Measurements from ENCODE around the gene IL16.
"Not testable (repeated sequence)": the region's sequence is repeated elsewhere in the genome, so short reads cannot be mapped to it uniquely, and the experiment has no call there.

The IL16 gene

GRCh38 chr15:81321667-81322066 is 125.0 kb downstream of the IL16 start:
- DNase-seq = no peak
- in situ Hi-C loops (cut with MboI; ENCODE audit: low pct_unique_long_range_greater_than_20kb, low sequenced_read_pairs) = no loop called here

GRCh38 chr15:81322676-81323253 is 126.1 kb downstream of the IL16 start:
- no peak for DNase-seq
- in situ Hi-C loops (cut with MboI; ENCODE audit: low pct_unique_long_range_greater_than_20kb, low sequenced_read_pairs) = no loop called here

GRCh38 chr15:81323559-81323943 is 126.9 kb downstream of the IL16 start:
- in situ Hi-C loops (cut with MboI; ENCODE audit: low pct_unique_long_range_greater_than_20kb, low sequenced_read_pairs) = no loop called here
- DNase-seq = no peak

GRCh38 chr15:81323944-81324881 is 127.5 kb downstream of the IL16 start, which contains the start of gene STARD5:
TSS of gene STARD5 (minus strand) at chr15:81324141. CDS start at chr15:81324099, 42 bp downstream.
- in situ Hi-C loops (cut with MboI; ENCODE audit: low pct_unique_long_range_greater_than_20kb, low sequenced_read_pairs) = no loop called here
- peak; percentile 100 for DNase-seq

GRCh38 chr15:81326466-81327212 is 130.0 kb downstream of the IL16 start:
- in situ Hi-C loops (cut with MboI; ENCODE audit: low pct_unique_long_range_greater_than_20kb, low sequenced_read_pairs) = no loop called here
- DNase-seq = no peak

- no peak for DNase-seq
- in situ Hi-C loops (cut with MboI; ENCODE audit: low pct_unique_long_range_greater_than_20kb, low sequenced_read_pairs) = no loop called here
Measured at GRCh38 chr15:81327516-81327915, 130.8 kb downstream of the IL16 start.

- DNase-seq = no peak
- in situ Hi-C loops (cut with MboI; ENCODE audit: low pct_unique_long_range_greater_than_20kb, low sequenced_read_pairs) = no loop called here
Measured at GRCh38 chr15:81329446-81329845, 132.8 kb downstream of the IL16 start.

GRCh38 chr15:81330366-81331090 is 133.8 kb downstream of the IL16 start:
- in situ Hi-C loops (cut with MboI; ENCODE audit: low pct_unique_long_range_greater_than_20kb, low sequenced_read_pairs) = no loop called here
- no peak for DNase-seq

- DNase-seq; in situ Hi-C loops (cut with MboI; ENCODE audit: low pct_unique_long_range_greater_than_20kb, low sequenced_read_pairs): not testable (repeated sequence)
Measured at GRCh38 chr15:81331141-81331540, 134.5 kb downstream of the IL16 start.

GRCh38 chr15:81331600-81331999 is 134.9 kb downstream of the IL16 start:
- in situ Hi-C loops (cut with MboI; ENCODE audit: low pct_unique_long_range_greater_than_20kb, low sequenced_read_pairs) = no loop called here

GRCh38 chr15:81332326-81332725 is 135.6 kb downstream of the IL16 start:
- no peak for DNase-seq
- in situ Hi-C loops (cut with MboI; ENCODE audit: low pct_unique_long_range_greater_than_20kb, low sequenced_read_pairs) = no loop called here

More at GRCh38 chr15:81331600-81331999, 134.9 kb downstream of the IL16 start:
- no peak for DNase-seq

- in situ Hi-C loops (cut with MboI; ENCODE audit: low pct_unique_long_range_greater_than_20kb, low sequenced_read_pairs) = no loop called here
Measured at GRCh38 chr15:81333363-81333762, 136.7 kb downstream of the IL16 start.

GRCh38 chr15:81334768-81335435 is 138.2 kb downstream of the IL16 start:
- DNase-seq = no peak
- in situ Hi-C loops (cut with MboI; ENCODE audit: low pct_unique_long_range_greater_than_20kb, low sequenced_read_pairs) = no loop called here

More at GRCh38 chr15:81333363-81333762, 136.7 kb downstream of the IL16 start:
- no peak for DNase-seq

GRCh38 chr15:81335631-81336030 is 139.0 kb downstream of the IL16 start:
- no peak for DNase-seq
- in situ Hi-C loops (cut with MboI; ENCODE audit: low pct_unique_long_range_greater_than_20kb, low sequenced_read_pairs) = no loop called here

- in situ Hi-C loops (cut with MboI; ENCODE audit: low pct_unique_long_range_greater_than_20kb, low sequenced_read_pairs) = no loop called here
- peak; percentile 51 for DNase-seq
Measured at GRCh38 chr15:81336568-81336967, 139.9 kb downstream of the IL16 start.

- in situ Hi-C loops (cut with MboI; ENCODE audit: low pct_unique_long_range_greater_than_20kb, low sequenced_read_pairs) = no loop called here
- DNase-seq = no peak
Measured at GRCh38 chr15:81337241-81337640, 140.6 kb downstream of the IL16 start.

- DNase-seq = no peak
- in situ Hi-C loops (cut with MboI; ENCODE audit: low pct_unique_long_range_greater_than_20kb, low sequenced_read_pairs) = no loop called here
Measured at GRCh38 chr15:81337713-81338157, 141.1 kb downstream of the IL16 start.

GRCh38 chr15:81338170-81339007 is 141.7 kb downstream of the IL16 start:
- peak; percentile 16 for DNase-seq
- in situ Hi-C loops (cut with MboI; ENCODE audit: low pct_unique_long_range_greater_than_20kb, low sequenced_read_pairs) = no loop called here
